Smooth muscle cell (in vitro differentiated cells): Measurements from ENCODE around the gene SMAD3. TPM values are rescaled to one million over a fixed set of nuclear protein-coding genes. Genes with fewer than 3 reads are reported as not detected.

Source experiments
- DNase-seq: peaks from one replicate; lab custom pipeline; 2025; ENCODE audit not compliant: unreplicated experiment; lab: John Stamatoyannopoulos, UW
- H2AFZ ChIP-seq: fragments of 200-600 bp; sonication (generic); 2 replicates; pipeline ENCODE4 v1.6.0; 2016; ENCODE audit warnings: antibody characterized with exemption, low read depth, mild to moderate bottlenecking
- H3F3A ChIP-seq: fragments of 200-600 bp; sonication (generic); 2 replicates; pipeline ENCODE4 v1.6.0; 2017; ENCODE audit warnings: antibody characterized with exemption, low read depth
- H3K27ac ChIP-seq: fragments of 200-600 bp; sonication (generic); 2 replicates; pipeline ENCODE4 v1.5.1; 2016; ENCODE audit warnings: low read depth, mild to moderate bottlenecking
- H3K27me3 ChIP-seq: fragments of 200-600 bp; sonication (generic); 2 replicates; pipeline ENCODE4 v1.6.1; 2016; ENCODE audit warnings: low read depth, mild to moderate bottlenecking
- H3K36me3 ChIP-seq: fragments of 200-600 bp; sonication (generic); 2 replicates; pipeline ENCODE4 v1.5.1; 2016; ENCODE audit warnings: low read depth
- H3K4me1 ChIP-seq: fragments of 200-600 bp; sonication (generic); 2 replicates; pipeline ENCODE4 v1.5.1; 2016; ENCODE audit warnings: low read depth
- H3K4me2 ChIP-seq: fragments of 200-600 bp; sonication (generic); 2 replicates; pipeline ENCODE4 v1.6.0; 2016; ENCODE audit warnings: mild to moderate bottlenecking
- H3K4me3 ChIP-seq: fragments of 200-600 bp; sonication (generic); 2 replicates; pipeline ENCODE4 v1.5.1; 2016; ENCODE audit warnings: mild to moderate bottlenecking
- H3K79me2 ChIP-seq: fragments of 200-600 bp; sonication (generic); 2 replicates; pipeline ENCODE4 v1.6.0; 2016; ENCODE audit warnings: low read depth, mild to moderate bottlenecking
- H3K9ac ChIP-seq: fragments of 200-600 bp; sonication (generic); 2 replicates; pipeline ENCODE4 v1.6.0; 2016; ENCODE audit warnings: low read depth
- H3K9me3 ChIP-seq: fragments of 200-600 bp; sonication (generic); replicated peaks from 2 replicates; pipeline ENCODE4 v1.5.1; 2016; ENCODE audit warnings: low read depth
- H4K20me1 ChIP-seq: fragments of 200-600 bp; sonication (generic); 2 replicates; pipeline ENCODE4 v1.6.0; 2016; ENCODE audit warnings: low read depth
- CTCF ChIP-seq: fragments of 200-600 bp; sonication (generic); IDR thresholded peaks from 2 replicates; pipeline ENCODE4 v1.5.1; 2017; ENCODE audit warnings: borderline replicate concordance, mild to moderate bottlenecking, antibody characterized with exemption; ENCODE audit not compliant: insufficient read depth, poor library complexity, severe bottlenecking
- WGBS: methylation state at CpG from one replicate; pipeline ENCODE4 v1.1.7; 2016; ENCODE audit warnings: low lambda C conversion rate; 5-methylcytosine and 5-hydroxymethylcytosine counted together
- polyA plus RNA-seq: library from polyadenylated mRNA; unstranded; fragments of >200 nt; fragmentation: Nextera tagmentation; extraction: Ambion mirVana; gene quantifications from 2 replicates; pipeline ENCODE4 v1.2.1, GENCODE V29; 2016
- total RNA-seq: library from RNA; depleted of rRNA; stranded (reverse); fragments of >200 nt; gene quantifications from 2 replicates; pipeline ENCODE4 v1.2.3, GENCODE V29; 2014

Gene SMAD3
- total and polyA plus RNA-seq, 2 experiments from 2014 or later: 20.2 to 21.9 TPM

GRCh38 chr15:67116742-67117141, 51.3 kb downstream of the SMAD3 start:
- peaks cover 25% of the 10 kb centered on the region for H3F3A ChIP-seq
- no peak overlapping the region for H2AFZ ChIP-seq
- peak overlapping the region; percentile 41 for H3K4me2 ChIP-seq
- WGBS: 86% methylated on average over 2 of the region's 2 CpGs
- no peak for DNase-seq
- H3K27me3 ChIP-seq: no peaks in the 10 kb centered on the region
- H4K20me1 ChIP-seq: no peaks in the 10 kb centered on the region
- H3K4me1 ChIP-seq: peaks cover 34% of the 10 kb centered on the region
- no peak for TF ChIP-seq CTCF
- no peak overlapping the region for H3K9ac ChIP-seq
- no peaks in the 10 kb centered on the region for H3K9me3 ChIP-seq
- peaks cover 80% of the 10 kb centered on the region for H3K79me2 ChIP-seq
- H3K4me3 ChIP-seq: no peak overlapping the region
- peak overlapping the region; percentile 100 for H3K27ac ChIP-seq
- peaks cover under 1% of the 10 kb centered on the region for H3K36me3 ChIP-seq

- Histone ChIP-seq H3K36me3 (no peaks in the 10 kb centered on the region), H2AFZ (no peak overlapping the region), H3K27ac (peak overlapping the region; percentile 100), H4K20me1 (no peaks in the 10 kb centered on the region), H3K4me2 (peak overlapping the region; percentile 41), H3F3A (peaks cover 27% of the 10 kb centered on the region), H3K79me2 (peaks cover 82% of the 10 kb centered on the region), H3K4me3 (no peak overlapping the region), H3K27me3 (no peaks in the 10 kb centered on the region), H3K9me3 (no peaks in the 10 kb centered on the region), H3K4me1 (peaks cover 34% of the 10 kb centered on the region), H3K9ac (no peak overlapping the region)
- 24% methylated on average over 3 of the region's 3 CpGs for WGBS
- DNase-seq: no peak
- no peak for TF ChIP-seq CTCF
These were observed 52.0 kb downstream of the SMAD3 start for GRCh38 chr15:67117370-67117769.

- WGBS: 77% methylated on average over 5 of the region's 5 CpGs
- Histone ChIP-seq H3F3A (peaks cover 29% of the 10 kb centered on the region), H3K27ac (peak overlapping the region; percentile 100), H3K4me1 (peaks cover 34% of the 10 kb centered on the region), H4K20me1 (no peaks in the 10 kb centered on the region), H3K4me2 (peak overlapping the region; percentile 67), H3K4me3 (no peak overlapping the region), H2AFZ (no peak overlapping the region), H3K9me3 (no peaks in the 10 kb centered on the region), H3K79me2 (peaks cover 87% of the 10 kb centered on the region), H3K9ac (peak overlapping the region; percentile 14), H3K27me3 (no peaks in the 10 kb centered on the region), H3K36me3 (no peaks in the 10 kb centered on the region)
- no peak for DNase-seq
- TF ChIP-seq CTCF: no peak
These were observed 53.4 kb downstream of the SMAD3 start for GRCh38 chr15:67118808-67119207.

GRCh38 chr15:67119238-67119846, 53.9 kb downstream of the SMAD3 start:
- peak overlapping the region; percentile 65 for H3K9ac ChIP-seq
- peak overlapping the region; percentile 67 for H3K4me2 ChIP-seq

More at GRCh38 chr15:67119238-67119846, 53.9 kb downstream of the SMAD3 start:
- peaks cover 35% of the 10 kb centered on the region for H3K4me1 ChIP-seq
- 87% methylated on average over 5 of the region's 6 CpGs for WGBS
- no peaks in the 10 kb centered on the region for H3K36me3 ChIP-seq
- no peaks in the 10 kb centered on the region for H4K20me1 ChIP-seq
- TF ChIP-seq CTCF: no peak
- H3K79me2 ChIP-seq: peaks cover 87% of the 10 kb centered on the region
- peak overlapping the region; percentile 100 for H3K27ac ChIP-seq
- no peak overlapping the region for H3K4me3 ChIP-seq
- peaks cover 34% of the 10 kb centered on the region for H3F3A ChIP-seq
- no peaks in the 10 kb centered on the region for H3K9me3 ChIP-seq
- no peak overlapping the region for H2AFZ ChIP-seq
- DNase-seq: no peak
- no peaks in the 10 kb centered on the region for H3K27me3 ChIP-seq
